ENCODE results near the gene NDST4. TPM values are rescaled to one million over a fixed set of nuclear protein-coding genes. Genes with fewer than 3 reads are reported as not detected.
A peak's percentile ranks its signal among the peaks of the same experiment; 100 is the strongest.

The NDST4 gene
- total RNA-seq, 1 experiment from 2014 or later = not detected

GRCh38 chr4:114830628-114831027 lies 282.8 kb downstream of the NDST4 start:
- ChIA-PET RAD21 (ENCODE audit: low non-redundant PET in 1 of 2, low total read pairs in 2 of 2, uncharacterized antibody in 2 of 2, unreplicated experiment in 2 of 2) (no interaction called here), POLR2A (no interaction called here), CTCF (no interaction called here)
- no peaks in the 10 kb centered on the region for H3K79me2 ChIP-seq (ENCODE audit: insufficient read depth, low read length)
- BruUV-seq (replicated peaks) = no TSS peak
- no peaks in the 10 kb centered on the region for H3K27me3 ChIP-seq (ENCODE audit: insufficient read depth, low read length)
- no peaks in the 10 kb centered on the region for H3K9me3 ChIP-seq (ENCODE audit: control insufficient read depth in 1 of 2, insufficient read depth in 1 of 2, low read depth in 1 of 2, low read length in 2 of 2)
- ATAC-seq (no peak), DNase-seq (ENCODE audit: low read depth, low spot score) (no peak)
- H3K9ac ChIP-seq (ENCODE audit: low read length) = no peak overlapping the region
- TF ChIP-seq EGR1 (IDR thresholded peaks at IDR 0.05; ENCODE audit: low read depth) (no peak), YY1 (IDR thresholded peaks at IDR 0.05; ENCODE audit: extremely low read depth, insufficient replicate concordance, low read depth, low read length) (no peak), CEBPB (IDR thresholded peaks at IDR 0.05; ENCODE audit: low read depth) (no peak), SRF (IDR thresholded peaks at IDR 0.05; ENCODE audit: low read depth) (no peak), MAX (IDR thresholded peaks at IDR 0.05) (no peak), RAD21 (IDR thresholded peaks at IDR 0.05; ENCODE audit: low read depth) (no peak), TCF7L2 (IDR thresholded peaks at IDR 0.05; ENCODE audit: borderline replicate concordance, extremely low read depth, insufficient read depth, insufficient read length) (no peak), POLR2A (IDR thresholded peaks at IDR 0.05; ENCODE audit: borderline replicate concordance, extremely low read depth, insufficient read depth, insufficient read length) (no peak), CBX3 (IDR thresholded peaks at IDR 0.05; ENCODE audit: low read depth) (no peak)
- no peaks in the 10 kb centered on the region for H3K4me1 ChIP-seq (ENCODE audit: control insufficient read depth in 1 of 2, insufficient read depth in 2 of 2, low read length in 2 of 2)
- H3K36me3 ChIP-seq (ENCODE audit: control insufficient read depth in 1 of 2, insufficient read depth in 2 of 2, low read length in 2 of 2) = no peaks in the 10 kb centered on the region
- H2AFZ ChIP-seq (ENCODE audit: low read depth, low read length, poor library complexity, severe bottlenecking) = no peak overlapping the region
- no peak overlapping the region for H3K4me3 ChIP-seq (replicated peaks in 1 of 2; ENCODE audit: low read depth in 1 of 2, low read length in 2 of 2)
- H3K27ac ChIP-seq (ENCODE audit: low read depth, low read length) = no peak overlapping the region
- H4K20me1 ChIP-seq (ENCODE audit: insufficient read depth) = no peaks in the 10 kb centered on the region
- intact Hi-C loops (cut with micrococcal nuclease) = no loop called here
- no peak overlapping the region for H3K4me2 ChIP-seq (ENCODE audit: low read length)
- H3K9me2 ChIP-seq (ENCODE audit: insufficient read depth) = no peaks in the 10 kb centered on the region

- Histone ChIP-seq H3K4me1 (ENCODE audit: control insufficient read depth in 1 of 2, insufficient read depth in 2 of 2, low read length in 2 of 2) (no peaks in the 10 kb centered on the region), H3K79me2 (ENCODE audit: insufficient read depth, low read length) (no peaks in the 10 kb centered on the region), H3K27ac (ENCODE audit: low read depth, low read length) (no peak overlapping the region), H3K4me2 (ENCODE audit: low read length) (no peak overlapping the region), H3K36me3 (ENCODE audit: control insufficient read depth in 1 of 2, insufficient read depth in 2 of 2, low read length in 2 of 2) (no peaks in the 10 kb centered on the region), H4K20me1 (ENCODE audit: insufficient read depth) (no peaks in the 10 kb centered on the region), H3K4me3 (replicated peaks in 1 of 2; ENCODE audit: low read depth in 1 of 2, low read length in 2 of 2) (no peak overlapping the region), H3K9me3 (ENCODE audit: control insufficient read depth in 1 of 2, insufficient read depth in 1 of 2, low read depth in 1 of 2, low read length in 2 of 2) (no peaks in the 10 kb centered on the region), H3K27me3 (ENCODE audit: insufficient read depth, low read length) (no peaks in the 10 kb centered on the region), H3K9me2 (ENCODE audit: insufficient read depth) (no peaks in the 10 kb centered on the region), H2AFZ (ENCODE audit: low read depth, low read length, poor library complexity, severe bottlenecking) (no peak overlapping the region), H3K9ac (ENCODE audit: low read length) (no peak overlapping the region)
- DNase-seq (ENCODE audit: low read depth, low spot score) (no peak), ATAC-seq (0 out of 2 replicates have a peak, but pooled peaks have one; percentile 59)
- intact Hi-C loops (cut with micrococcal nuclease) = no loop called here
- POLR2A ChIA-PET = no interaction called here
- BruUV-seq (replicated peaks) = no TSS peak
- RAD21 ChIA-PET (ENCODE audit: low non-redundant PET in 1 of 2, low total read pairs in 2 of 2, uncharacterized antibody in 2 of 2, unreplicated experiment in 2 of 2) = no interaction called here
- CTCF ChIA-PET = interaction anchor here (1.1 kb wide), 1 partner anchor 20 kb away, joined by 3 read pairs; no protein-coding TSS in a partner anchor
- TF ChIP-seq YY1 (IDR thresholded peaks at IDR 0.05; ENCODE audit: extremely low read depth, insufficient replicate concordance, low read depth, low read length) (no peak), REST (IDR thresholded peaks at IDR 0.05; ENCODE audit: low read depth) (no peak), ZBTB33 (IDR thresholded peaks at IDR 0.05; ENCODE audit: extremely low read depth, insufficient replicate concordance, low read length) (no peak), MAX (IDR thresholded peaks at IDR 0.05) (no peak), EGR1 (IDR thresholded peaks at IDR 0.05; ENCODE audit: low read depth) (no peak)
These were observed 285.8 kb downstream of the NDST4 start for GRCh38 chr4:114827651-114828050.

All from HCT116 (cell line).